HG03045 (cell line): ENCODE results near the gene ZNF469.

ENCODE experiments used
- ATAC-seq: cut with Tn5 transposase; IDR thresholded peaks from one replicate; pipeline ENCODE4 v1.9.1; 2021; ENCODE audit warnings: mild to moderate bottlenecking, moderate library complexity; ENCODE audit not compliant: unreplicated experiment

The ZNF469 gene

GRCh38 chr16:88375236-88375975 is 7.4 kb upstream of the ZNF469 start:
- no peak for ATAC-seq

DNA sequence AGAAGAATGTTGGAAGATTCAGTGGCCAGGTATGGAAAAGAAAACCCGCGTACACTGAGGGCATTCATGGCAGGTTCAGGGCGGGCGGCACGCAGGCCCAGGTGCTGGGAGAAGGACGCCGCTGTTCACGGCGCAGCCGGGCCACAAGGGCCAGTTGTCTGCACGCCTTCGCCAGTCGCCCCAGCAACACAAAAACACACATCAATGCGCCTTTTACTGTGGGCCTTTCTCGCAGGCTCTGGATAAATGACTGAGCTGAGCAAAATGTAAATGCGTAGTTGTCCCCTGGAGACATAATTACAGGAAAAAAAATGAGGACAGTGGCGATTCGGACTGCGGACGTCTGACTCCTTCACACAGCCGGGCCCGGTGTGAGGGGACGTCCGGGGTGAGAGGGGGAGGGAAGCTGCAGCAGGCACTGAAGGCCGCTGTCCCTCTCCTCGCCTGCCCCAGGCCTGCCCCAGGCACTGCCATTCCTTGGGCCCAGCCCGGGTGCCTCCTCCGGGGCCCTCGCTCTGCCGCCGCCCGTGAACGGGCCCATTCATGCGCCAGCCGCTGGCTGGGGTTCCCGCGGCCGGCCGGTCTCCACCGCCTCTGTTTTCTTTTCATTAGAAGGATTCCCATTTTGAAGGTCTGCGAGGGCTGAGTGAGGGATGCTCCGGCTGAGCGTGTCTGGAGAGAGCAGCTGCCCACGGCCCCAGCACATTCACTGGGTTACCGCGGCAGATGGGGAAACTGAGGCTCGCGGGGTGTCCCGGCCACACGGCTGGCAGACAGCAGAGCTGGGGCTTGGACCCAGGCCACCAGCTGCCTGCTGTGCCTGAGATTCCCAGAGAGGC is 6.5 kb upstream of the ZNF469 start:
- no peak for ATAC-seq

DNA sequence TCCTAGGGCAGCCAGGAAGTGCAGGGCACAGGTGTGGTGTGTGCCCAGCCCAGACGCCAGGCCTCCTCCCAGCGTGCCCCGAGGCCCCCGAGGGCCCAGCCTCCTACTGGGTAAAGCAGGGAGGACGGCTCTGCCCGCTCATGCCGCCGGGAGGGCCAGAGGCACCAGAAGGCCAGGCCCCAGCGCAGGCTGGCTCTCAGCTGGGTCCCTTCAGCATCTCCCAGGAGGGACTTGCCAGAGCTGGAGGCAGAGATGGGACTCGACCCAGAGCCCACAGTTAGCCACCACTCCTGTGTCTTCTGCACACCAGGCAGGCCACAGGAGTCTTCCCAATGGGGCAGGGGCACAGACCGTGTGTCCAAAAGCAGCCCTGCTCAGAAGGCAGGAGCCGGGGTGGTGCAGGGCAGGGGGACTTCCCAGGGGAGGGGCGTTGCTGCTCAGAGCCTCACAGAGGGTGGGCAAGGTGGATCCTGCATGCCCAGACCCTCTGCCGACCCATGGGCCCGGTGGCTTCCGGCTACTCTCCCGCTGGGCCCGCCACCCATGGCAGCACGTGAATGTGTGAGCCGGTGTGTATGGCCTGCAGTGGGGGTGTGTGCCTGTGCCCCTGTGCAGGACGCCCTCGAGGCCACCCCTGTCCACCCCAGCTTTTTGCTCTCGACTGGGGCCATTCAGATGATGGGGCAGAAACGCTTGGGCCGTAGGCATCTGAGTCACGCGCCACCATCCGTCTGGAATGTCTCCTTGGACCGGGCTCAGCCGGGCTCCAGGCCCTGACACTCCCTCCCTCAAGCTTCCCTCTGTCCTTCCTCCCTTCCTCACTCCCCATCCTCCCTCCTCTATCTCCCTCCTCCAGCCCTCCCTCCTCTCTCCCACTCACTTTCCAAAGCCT is 5.7 kb upstream of the ZNF469 start:
- ATAC-seq = no peak

DNA sequence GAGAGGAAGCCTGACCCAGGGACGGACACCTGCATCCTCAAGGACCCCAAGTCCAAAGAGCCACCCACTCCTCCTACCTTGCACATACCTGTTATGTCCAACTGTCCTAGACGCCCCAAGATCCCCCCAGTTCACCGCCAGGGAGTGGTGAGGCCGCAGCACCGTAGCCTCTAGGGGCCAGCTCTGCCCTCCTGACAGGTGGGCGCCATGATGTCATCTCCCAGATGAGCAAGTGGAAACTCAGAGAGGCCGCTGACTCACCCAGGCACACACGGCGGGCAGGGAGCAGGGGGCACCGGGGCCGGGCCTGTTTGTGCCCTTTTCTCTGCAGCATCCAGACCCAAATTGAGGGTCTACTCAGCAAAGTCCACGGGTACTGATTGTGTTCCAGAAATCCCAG is 4.8 kb upstream of the ZNF469 start:
- no peak for ATAC-seq

GRCh38 chr16:88378401-88378800 is 4.4 kb upstream of the ZNF469 start:
- no peak for ATAC-seq

- no peak for ATAC-seq
Measured at GRCh38 chr16:88378836-88379693, 3.7 kb upstream of the ZNF469 start.

GRCh38 chr16:88379694-88380040 is 3.1 kb upstream of the ZNF469 start:
- ATAC-seq = no peak

GRCh38 chr16:88380099-88380498 is 2.7 kb upstream of the ZNF469 start:
- ATAC-seq = no peak

GRCh38 chr16:88380619-88381018 is 2.1 kb upstream of the ZNF469 start:
- no peak for ATAC-seq

DNA sequence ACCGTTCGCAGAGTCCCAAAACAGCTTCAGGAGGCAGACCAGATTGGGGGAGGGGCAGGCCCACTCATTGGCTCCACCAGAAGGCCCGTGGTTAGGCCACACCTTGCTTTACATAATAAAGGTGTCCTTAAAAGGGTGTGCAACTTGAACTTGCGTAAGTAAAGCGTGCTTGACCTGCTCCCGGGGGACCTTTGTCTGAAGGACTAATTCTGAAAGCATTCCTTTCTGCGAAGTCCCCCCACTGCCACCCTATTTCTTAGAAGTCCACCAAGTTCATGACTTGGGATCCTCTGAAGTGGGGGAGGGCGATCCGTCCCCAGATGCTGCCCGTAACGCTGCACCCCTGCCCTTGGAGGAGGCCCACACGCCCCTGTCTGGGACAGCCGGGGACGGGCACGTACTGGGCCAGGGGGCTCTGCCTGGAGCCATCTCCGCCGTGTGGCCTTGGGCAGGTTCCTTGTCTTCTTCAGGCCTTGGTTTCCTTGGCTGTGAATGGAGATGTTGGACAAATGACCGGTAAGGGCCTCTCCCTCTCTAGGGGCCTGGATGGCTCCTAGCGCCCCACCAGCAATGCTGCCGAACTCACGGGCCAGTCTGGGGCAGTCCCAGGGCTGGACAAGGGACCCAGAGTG is 823 bp upstream of the ZNF469 start:
- ATAC-seq = no peak

DNA sequence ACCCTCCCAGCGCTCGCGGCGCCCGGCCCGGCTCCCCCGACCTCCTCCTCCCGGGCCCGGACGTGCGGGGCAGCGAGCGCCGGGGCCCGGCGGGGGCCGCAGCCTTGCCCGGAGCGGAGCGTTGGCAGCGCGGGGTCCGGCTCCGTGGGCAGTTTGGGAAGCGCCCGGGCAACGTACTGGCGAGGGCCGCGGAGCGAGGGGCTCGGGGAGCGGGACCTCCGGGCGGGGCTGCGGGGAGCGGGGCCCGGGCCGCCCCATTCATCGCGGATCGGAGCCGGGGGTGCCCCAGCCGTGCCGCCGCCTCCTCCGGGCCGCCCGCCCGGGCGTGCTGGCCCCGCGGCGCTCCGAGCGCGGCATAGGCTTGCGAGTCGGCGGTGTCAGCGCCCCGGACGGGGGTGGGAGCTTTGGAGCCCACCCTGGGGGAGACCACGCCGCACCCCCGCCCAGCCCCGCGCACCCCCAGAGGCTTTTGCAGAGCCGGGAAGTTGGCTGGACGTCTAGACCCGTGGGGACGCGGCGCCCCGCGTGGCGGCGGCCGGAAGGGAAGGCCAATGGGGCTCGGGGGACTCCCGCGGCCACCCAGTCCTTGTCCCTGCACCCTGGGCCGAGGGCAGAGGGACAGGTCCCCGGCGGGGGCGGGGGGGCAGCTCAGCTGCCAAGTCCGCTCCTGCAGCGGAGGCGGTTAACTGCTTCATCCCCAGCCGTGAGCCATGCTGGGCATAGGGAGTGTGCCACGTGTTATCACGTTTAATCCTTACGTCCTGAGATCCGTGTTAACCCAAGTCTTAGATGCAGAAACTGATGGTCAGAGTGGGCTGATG is 852 bp downstream of the ZNF469 start:
- no peak for ATAC-seq

- ATAC-seq = no peak
Measured at GRCh38 chr16:88384222-88385111, 1.7 kb downstream of the ZNF469 start.

- ATAC-seq = no peak
Measured at GRCh38 chr16:88385112-88385594, 2.4 kb downstream of the ZNF469 start.

GRCh38 chr16:88385831-88386815 is 3.4 kb downstream of the ZNF469 start:
- ATAC-seq = no peak

DNA sequence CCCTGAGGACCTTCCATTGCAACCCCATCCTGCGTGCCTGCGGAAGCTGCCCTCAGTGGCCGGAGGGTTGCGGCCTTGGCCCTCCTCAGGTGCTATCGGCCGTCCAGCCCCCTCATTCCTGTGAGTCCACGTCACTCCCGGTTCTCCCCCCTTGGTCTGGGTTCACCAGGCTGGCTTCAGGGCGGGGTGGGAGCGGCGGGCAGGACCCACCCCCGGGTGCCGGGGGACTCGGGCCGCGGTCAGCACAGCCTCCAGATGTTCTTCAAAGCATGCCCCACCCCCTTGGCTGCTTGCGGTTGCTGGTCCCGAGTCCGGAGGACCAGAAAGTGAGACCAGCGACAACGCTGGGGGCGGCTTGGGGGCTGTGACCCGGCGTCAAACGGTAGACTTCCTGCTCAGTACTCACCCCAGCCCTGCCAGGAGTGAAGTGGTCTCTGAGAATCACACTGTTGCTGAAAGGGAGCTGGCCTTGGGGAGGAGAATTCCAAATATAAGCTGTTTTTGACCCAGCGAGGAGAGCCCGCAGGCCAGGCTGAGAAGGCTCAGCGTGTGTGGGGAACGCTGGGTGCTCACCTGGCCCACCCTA is 4.5 kb downstream of the ZNF469 start:
- ATAC-seq = no peak

DNA sequence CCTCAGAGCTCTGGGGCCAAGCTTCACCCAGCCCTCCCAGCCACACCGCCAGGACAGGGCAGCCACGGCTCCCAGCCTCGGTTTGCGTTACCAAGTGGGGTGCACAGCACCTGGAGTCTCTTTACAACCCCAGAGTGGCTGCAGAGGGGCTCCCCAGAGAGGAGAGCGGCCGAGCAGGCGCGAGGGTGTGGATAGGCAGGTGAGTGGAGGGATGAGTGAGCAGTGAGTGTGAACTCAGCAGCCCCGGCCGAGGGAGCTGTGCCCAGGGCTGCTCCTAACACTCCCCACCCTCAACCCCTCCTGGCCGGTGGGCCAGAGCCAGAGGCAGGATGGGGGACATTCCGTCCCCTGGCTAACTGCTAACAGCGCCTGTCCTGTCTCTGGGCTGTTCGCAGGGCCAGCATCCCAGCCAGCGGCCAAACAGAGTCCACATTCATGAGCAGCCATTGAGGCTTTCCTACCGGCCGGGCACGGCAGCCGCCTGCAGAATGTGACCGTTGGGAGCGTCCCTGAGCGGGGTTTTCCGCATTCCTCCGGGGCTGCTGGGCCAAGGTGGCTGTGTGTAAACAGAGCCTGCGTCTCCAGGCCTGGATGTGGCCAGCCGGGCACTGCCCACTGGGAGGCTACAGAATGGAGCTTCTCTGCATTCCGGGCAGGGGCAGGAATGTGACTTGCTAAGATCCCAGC is 5.3 kb downstream of the ZNF469 start:
- ATAC-seq = no peak
